ENCODE measurements around the gene LGALS13. TPM values are rescaled to one million over a fixed set of nuclear protein-coding genes. Genes with fewer than 3 reads are reported as not detected.

The LGALS13 gene
- polyA plus RNA-seq (2013, experiment 1 of 2) = not detected
- polyA plus RNA-seq (2013, experiment 2 of 2) = not detected

DNA sequence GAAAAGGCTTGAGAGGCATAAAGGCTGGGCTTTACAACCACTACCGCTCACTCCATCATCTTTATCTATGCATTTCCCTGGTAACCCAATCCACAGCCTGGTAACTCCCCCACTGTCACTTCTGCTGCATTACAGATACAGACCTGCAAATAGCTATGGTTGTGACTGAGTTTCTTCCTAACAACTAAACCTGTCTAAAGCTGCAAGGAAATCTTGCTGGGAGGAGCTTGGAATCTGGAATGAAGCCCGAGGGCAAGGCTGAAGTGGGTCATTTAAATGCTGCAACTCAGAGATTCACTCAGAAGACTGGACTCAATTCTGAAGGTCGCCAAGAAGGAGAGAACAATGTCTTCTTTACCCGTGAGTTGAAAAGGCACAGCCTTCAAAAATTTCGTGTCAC, at the start of gene LGALS13:
Gene LGALS13, plus strand, starts transcription at position 301 of the 400 bp plus-strand sequence. Its CDS starts 45 bp downstream, at position 346.
- no peaks in the 10 kb centered on the region for H3K36me3 ChIP-seq (ENCODE audit: insufficient read depth, low read length)
- no peak within 1 kb of the TSS for H3K4me3 ChIP-seq (ENCODE audit: low read length)
- peaks cover 7% of the 10 kb centered on the region for H3K4me1 ChIP-seq (ENCODE audit: insufficient read depth, low read length)
- no peaks in the 10 kb centered on the region for H3K9me3 ChIP-seq (ENCODE audit: insufficient read depth, low read depth, low read length)
- no peaks in the 10 kb centered on the region; the same call in 1 of the 2 replicates for H3K27me3 ChIP-seq (ENCODE audit: insufficient read depth, low read length)
- no peak within 1 kb of the TSS for H3K27ac ChIP-seq (ENCODE audit: low read depth, low read length)
- H3K9ac ChIP-seq (ENCODE audit: low read depth, low read length) = no peak within 1 kb of the TSS
- 46% methylated on average over 5 of the region's 5 CpGs for WGBS

- H3K4me3 ChIP-seq (ENCODE audit: low read length) = no peak overlapping the region
- no peak overlapping the region for H3K27ac ChIP-seq (ENCODE audit: low read depth, low read length)
- no peaks in the 10 kb centered on the region for H3K4me1 ChIP-seq (ENCODE audit: insufficient read depth, low read length)
- H3K9me3 ChIP-seq (ENCODE audit: insufficient read depth, low read depth, low read length) = no peaks in the 10 kb centered on the region
- 69% methylated on average over 7 of the region's 7 CpGs for WGBS
- no peak overlapping the region for H3K9ac ChIP-seq (ENCODE audit: low read depth, low read length)
- 0 out of 2 replicates have a peak, but pooled peaks cover 3% of the 10 kb centered on the region for H3K27me3 ChIP-seq (ENCODE audit: insufficient read depth, low read length)
- no peaks in the 10 kb centered on the region for H3K36me3 ChIP-seq (ENCODE audit: insufficient read depth, low read length)
These were observed 49.2 kb upstream of the LGALS13 start for GRCh38 chr19:39553082-39553652.

GRCh38 chr19:39554701-39555311, 47.5 kb upstream of the LGALS13 start:
- Histone ChIP-seq H3K27me3 (ENCODE audit: insufficient read depth, low read length) (0 out of 2 replicates have a peak, but pooled peaks cover 3% of the 10 kb centered on the region), H3K36me3 (ENCODE audit: insufficient read depth, low read length) (no peaks in the 10 kb centered on the region), H3K27ac (ENCODE audit: low read depth, low read length) (no peak overlapping the region), H3K9me3 (ENCODE audit: insufficient read depth, low read depth, low read length) (no peaks in the 10 kb centered on the region), H3K9ac (ENCODE audit: low read depth, low read length) (no peak overlapping the region), H3K4me3 (ENCODE audit: low read length) (no peak overlapping the region), H3K4me1 (ENCODE audit: insufficient read depth, low read length) (no peaks in the 10 kb centered on the region)
- WGBS = 76% methylated on average over 4 of the region's 4 CpGs

GRCh38 chr19:39555883-39556282, 46.4 kb upstream of the LGALS13 start:
- Histone ChIP-seq H3K9me3 (ENCODE audit: insufficient read depth, low read depth, low read length) (no peaks in the 10 kb centered on the region), H3K36me3 (ENCODE audit: insufficient read depth, low read length) (no peaks in the 10 kb centered on the region), H3K27ac (ENCODE audit: low read depth, low read length) (no peak overlapping the region), H3K4me3 (ENCODE audit: low read length) (no peak overlapping the region), H3K4me1 (ENCODE audit: insufficient read depth, low read length) (no peaks in the 10 kb centered on the region), H3K9ac (ENCODE audit: low read depth, low read length) (no peak overlapping the region), H3K27me3 (ENCODE audit: insufficient read depth, low read length) (0 out of 2 replicates have a peak, but pooled peaks cover 3% of the 10 kb centered on the region)
- 77% methylated on average over 1 of the region's 1 CpG for WGBS

DNA sequence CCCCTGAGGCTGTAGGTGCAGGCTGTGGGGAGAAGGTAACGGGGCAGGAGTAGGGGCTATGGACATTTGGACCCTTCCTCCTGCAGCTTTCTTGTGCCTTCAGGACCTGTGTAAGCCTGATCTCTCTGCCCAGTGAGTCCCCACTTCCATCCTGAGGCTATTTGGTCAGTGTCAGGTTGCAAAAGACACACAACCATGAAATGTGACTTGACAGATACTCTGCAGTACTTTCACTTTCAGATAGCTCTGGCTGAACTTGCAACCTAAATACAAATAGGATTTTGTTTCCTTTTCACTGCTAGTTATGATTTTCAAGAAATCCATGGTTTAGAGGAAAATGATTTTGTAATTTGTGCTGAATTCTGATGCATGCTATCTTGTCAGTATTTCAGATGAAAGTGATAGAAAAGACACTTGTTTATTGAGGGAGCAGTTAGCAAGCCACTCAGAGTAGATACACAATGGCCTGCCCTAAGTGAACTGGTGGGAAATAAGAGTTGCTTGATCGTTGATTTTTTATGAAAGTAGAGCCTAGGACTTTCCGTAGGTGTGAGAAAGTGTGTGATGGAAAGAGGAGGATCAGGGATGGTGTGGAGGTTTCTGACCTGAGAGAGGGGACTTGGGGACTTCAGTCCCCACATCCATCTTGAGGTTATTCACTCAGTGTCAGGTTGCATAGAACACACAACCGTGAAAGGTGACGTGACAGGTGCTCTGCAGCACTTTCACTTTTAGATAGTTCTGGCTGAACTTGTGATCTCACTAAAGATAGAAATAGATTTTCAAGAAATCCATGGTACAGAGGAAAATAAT, 44.3 kb upstream of the LGALS13 start:
- Histone ChIP-seq H3K36me3 (ENCODE audit: insufficient read depth, low read length) (no peaks in the 10 kb centered on the region), H3K9ac (ENCODE audit: low read depth, low read length) (no peak overlapping the region), H3K9me3 (ENCODE audit: insufficient read depth, low read depth, low read length) (no peaks in the 10 kb centered on the region), H3K27ac (ENCODE audit: low read depth, low read length) (no peak overlapping the region), H3K4me1 (ENCODE audit: insufficient read depth, low read length) (no peaks in the 10 kb centered on the region), H3K4me3 (ENCODE audit: low read length) (no peak overlapping the region), H3K27me3 (ENCODE audit: insufficient read depth, low read length) (0 out of 2 replicates have a peak, but pooled peaks cover 3% of the 10 kb centered on the region)
- WGBS = 85% methylated on average over 5 of the region's 5 CpGs

DNA sequence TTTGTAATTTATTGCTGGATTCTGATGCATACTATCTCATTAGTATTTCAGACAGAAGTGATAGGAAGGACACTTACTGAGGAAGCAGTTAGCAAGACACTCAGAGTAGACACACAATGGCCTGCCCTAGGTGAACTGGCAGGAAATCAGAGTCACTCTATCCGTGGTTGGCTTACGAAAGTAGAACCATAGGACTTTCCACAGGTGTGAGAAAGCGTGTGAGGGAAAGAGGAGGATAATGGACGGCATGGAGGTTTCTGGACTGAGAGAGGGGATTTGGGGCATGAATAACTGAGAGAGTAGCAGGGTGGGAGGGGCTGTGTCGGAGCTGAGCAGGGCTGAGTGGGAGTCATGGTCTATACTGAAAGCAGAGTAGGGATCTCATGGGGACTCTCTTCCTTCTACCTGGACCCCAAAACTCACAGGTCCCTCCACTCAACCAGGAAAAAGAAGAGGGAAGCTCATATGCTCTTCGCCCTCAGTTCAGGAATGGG, 43.7 kb upstream of the LGALS13 start:
- Histone ChIP-seq H3K36me3 (ENCODE audit: insufficient read depth, low read length) (no peaks in the 10 kb centered on the region), H3K9ac (ENCODE audit: low read depth, low read length) (no peak overlapping the region), H3K27me3 (ENCODE audit: insufficient read depth, low read length) (0 out of 2 replicates have a peak, but pooled peaks cover 3% of the 10 kb centered on the region), H3K4me1 (ENCODE audit: insufficient read depth, low read length) (no peaks in the 10 kb centered on the region), H3K9me3 (ENCODE audit: insufficient read depth, low read depth, low read length) (no peaks in the 10 kb centered on the region), H3K27ac (ENCODE audit: low read depth, low read length) (no peak overlapping the region), H3K4me3 (ENCODE audit: low read length) (no peak overlapping the region)
- 79% methylated on average over 6 of the region's 6 CpGs for WGBS

DNA sequence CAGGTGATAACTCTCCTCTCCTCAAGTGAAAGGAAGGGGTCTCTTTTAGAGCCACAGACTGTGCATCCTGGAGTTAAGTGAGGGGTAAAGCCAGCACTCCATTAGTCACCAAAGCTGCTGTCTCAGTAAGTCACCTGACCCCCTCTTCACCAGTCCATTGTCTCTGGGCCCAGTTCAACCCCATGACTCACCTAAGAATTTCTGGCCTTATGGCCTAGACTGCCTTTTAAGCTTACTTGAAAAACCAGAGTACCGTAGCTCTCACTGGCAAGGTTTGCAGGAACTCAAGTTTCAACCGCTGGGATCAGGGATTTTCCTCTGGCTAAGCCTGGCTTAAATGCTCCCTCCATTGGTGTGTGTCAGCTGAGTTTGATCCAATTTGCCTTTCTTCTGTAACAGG, 38.9 kb upstream of the LGALS13 start:
- H3K27me3 ChIP-seq (ENCODE audit: insufficient read depth, low read length) = peaks cover 10% of the 10 kb centered on the region; the same call in 1 of the 2 replicates
- no peak overlapping the region for H3K4me3 ChIP-seq (ENCODE audit: low read length)
- no peak overlapping the region for H3K27ac ChIP-seq (ENCODE audit: low read depth, low read length)
- no peaks in the 10 kb centered on the region for H3K9me3 ChIP-seq (ENCODE audit: insufficient read depth, low read depth, low read length)
- WGBS = 65% methylated on average over 2 of the region's 2 CpGs
- H3K4me1 ChIP-seq (ENCODE audit: insufficient read depth, low read length) = no peaks in the 10 kb centered on the region
- no peaks in the 10 kb centered on the region for H3K36me3 ChIP-seq (ENCODE audit: insufficient read depth, low read length)
- H3K9ac ChIP-seq (ENCODE audit: low read depth, low read length) = no peak overlapping the region

DNA sequence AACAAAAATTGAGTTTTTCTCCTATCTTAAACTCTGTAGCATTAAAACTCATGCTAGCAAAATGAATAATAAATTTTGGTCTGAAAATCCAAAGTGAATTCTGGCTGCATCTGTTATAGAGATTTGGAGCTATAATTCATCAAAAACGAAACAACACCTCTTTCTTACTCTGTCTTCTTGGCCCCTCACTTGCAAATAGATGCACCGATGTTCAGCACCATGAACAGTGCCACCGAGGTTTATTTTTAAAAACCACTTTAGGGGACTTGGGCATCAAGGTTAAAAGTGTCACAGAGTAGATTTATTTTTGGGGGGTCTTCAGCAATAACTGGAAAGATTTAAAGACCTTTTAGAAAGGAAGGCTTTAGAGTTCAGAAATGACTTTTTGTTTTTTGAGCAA, 36.3 kb upstream of the LGALS13 start:
- Histone ChIP-seq H3K36me3 (ENCODE audit: insufficient read depth, low read length) (no peaks in the 10 kb centered on the region), H3K9ac (ENCODE audit: low read depth, low read length) (no peak overlapping the region), H3K4me1 (ENCODE audit: insufficient read depth, low read length) (no peaks in the 10 kb centered on the region), H3K9me3 (ENCODE audit: insufficient read depth, low read depth, low read length) (no peaks in the 10 kb centered on the region), H3K27me3 (ENCODE audit: insufficient read depth, low read length) (peaks cover 17% of the 10 kb centered on the region; the same call in 1 of the 2 replicates), H3K4me3 (ENCODE audit: low read length) (no peak overlapping the region), H3K27ac (ENCODE audit: low read depth, low read length) (no peak overlapping the region)
- WGBS = 61% methylated on average over 3 of the region's 3 CpGs

GRCh38 chr19:39568604-39569003, 33.7 kb upstream of the LGALS13 start:
- H3K36me3 ChIP-seq (ENCODE audit: insufficient read depth, low read length) = no peaks in the 10 kb centered on the region
- WGBS = 41% methylated on average over 3 of the region's 3 CpGs

DNA sequence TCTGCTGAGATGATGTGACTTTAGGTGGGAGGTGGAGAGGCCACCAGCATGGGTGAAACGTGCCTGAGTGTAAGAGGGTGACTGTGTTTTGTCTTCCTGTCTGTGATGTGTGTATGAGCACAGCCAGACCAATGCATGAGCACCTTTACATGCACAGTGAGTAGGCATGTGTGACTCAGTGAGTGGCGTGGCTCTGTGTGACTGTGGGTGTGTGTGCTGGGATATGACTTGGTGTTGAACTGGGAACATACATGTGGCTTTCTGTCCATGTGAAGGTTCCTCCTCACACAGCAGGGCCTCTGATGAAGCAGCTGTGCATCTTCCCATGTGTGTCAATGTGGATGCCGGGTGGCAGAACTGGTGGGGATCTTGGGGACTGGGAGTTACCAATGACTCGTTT, 19.9 kb upstream of the LGALS13 start:
- no peaks in the 10 kb centered on the region for H3K9me3 ChIP-seq (ENCODE audit: insufficient read depth, low read depth, low read length)
- H3K27me3 ChIP-seq (ENCODE audit: insufficient read depth, low read length) = peaks cover 5% of the 10 kb centered on the region
- H3K4me3 ChIP-seq (ENCODE audit: low read length) = no peak overlapping the region
- no peak overlapping the region for H3K27ac ChIP-seq (ENCODE audit: low read depth, low read length)
- H3K9ac ChIP-seq (ENCODE audit: low read depth, low read length) = no peak overlapping the region
- 52% methylated on average over 4 of the region's 4 CpGs for WGBS
- H3K4me1 ChIP-seq (ENCODE audit: insufficient read depth, low read length) = no peaks in the 10 kb centered on the region
- H3K36me3 ChIP-seq (ENCODE audit: insufficient read depth, low read length) = no peaks in the 10 kb centered on the region

More at GRCh38 chr19:39568604-39569003, 33.7 kb upstream of the LGALS13 start:
- Histone ChIP-seq H3K9me3 (ENCODE audit: insufficient read depth, low read depth, low read length) (0 out of 2 replicates have a peak, but pooled peaks cover 3% of the 10 kb centered on the region), H3K4me1 (ENCODE audit: insufficient read depth, low read length) (no peaks in the 10 kb centered on the region), H3K27me3 (ENCODE audit: insufficient read depth, low read length) (peaks cover 17% of the 10 kb centered on the region; the same call in 1 of the 2 replicates), H3K4me3 (ENCODE audit: low read length) (no peak overlapping the region), H3K27ac (ENCODE audit: low read depth, low read length) (no peak overlapping the region), H3K9ac (ENCODE audit: low read depth, low read length) (no peak overlapping the region)

All from HUES64 (cell line).